OCI-LY1 (cell line): Measurements from ENCODE around the gene PTPRN2.

Experiments
- H2AFZ ChIP-seq: fragments of 200-600 bp; sonication (generic), shearing (Covaris generic); 2 replicates; pipeline ENCODE4 v1.6.0; 2014; ENCODE audit warnings: antibody characterized with exemption, mild to moderate bottlenecking, low read length
- H3F3A ChIP-seq: fragments of 200-600 bp; sonication (generic), shearing (Covaris generic); 2 replicates; pipeline ENCODE4 v1.6.0; 2014; ENCODE audit warnings: mild to moderate bottlenecking, antibody characterized with exemption, low read length, moderate library complexity; ENCODE audit not compliant: insufficient read depth
- H3K27ac ChIP-seq: fragments of 200-600 bp; sonication (generic); 2 replicates; pipeline ENCODE4 v1.5.1; 2014; ENCODE audit warnings: low read length, mixed run types, mild to moderate bottlenecking, low read depth; ENCODE audit not compliant: poor library complexity, severe bottlenecking
- H3K27me3 ChIP-seq: fragments of 200-600 bp; sonication (generic); 2 replicates; pipeline ENCODE4 v1.6.0; 2014; ENCODE audit warnings: antibody characterized with exemption, mild to moderate bottlenecking, low read length, moderate library complexity; ENCODE audit not compliant: insufficient read depth
- H3K36me3 ChIP-seq: fragments of 200-600 bp; sonication (generic); 2 replicates; pipeline ENCODE4 v1.6.1; 2014; ENCODE audit warnings: mild to moderate bottlenecking, antibody characterized with exemption, low read length, moderate library complexity, mixed read lengths; ENCODE audit not compliant: insufficient read depth
- H3K4me1 ChIP-seq: fragments of 200-600 bp; sonication (generic); 2 replicates; pipeline ENCODE4 v1.5.1; 2014; ENCODE audit warnings: mild to moderate bottlenecking, low read length, moderate library complexity; ENCODE audit not compliant: insufficient read depth, severe bottlenecking
- H3K4me2 ChIP-seq: fragments of 200-600 bp; sonication (generic), shearing (Covaris generic); 2 replicates; pipeline ENCODE4 v1.6.1; 2014; ENCODE audit warnings: low read length
- H3K4me3 ChIP-seq: fragments of 200-600 bp; sonication (generic); 2 replicates; pipeline ENCODE4 v1.5.1; 2014; ENCODE audit warnings: low read length, low read depth, mild to moderate bottlenecking, mixed read lengths; ENCODE audit not compliant: poor library complexity, severe bottlenecking
- H3K79me2 ChIP-seq: fragments of 200-600 bp; shearing (Covaris generic); 2 replicates; pipeline ENCODE4 v1.6.1; 2016; ENCODE audit warnings: mixed run types, low read length, mixed read lengths; ENCODE audit not compliant: insufficient read depth
- H3K9ac ChIP-seq: fragments of 200-600 bp; sonication (generic), shearing (Covaris generic); 2 replicates; pipeline ENCODE4 v1.6.1; 2014; ENCODE audit warnings: mild to moderate bottlenecking, low read length, mixed read lengths
- H3K9me2 ChIP-seq: fragments of 200-600 bp; sonication (generic), shearing (Covaris generic); 2 replicates; pipeline ENCODE4 v1.6.1; 2014; ENCODE audit warnings: low read depth, mild to moderate bottlenecking, low read length, mixed read lengths
- H3K9me3 ChIP-seq: fragments of 200-600 bp; shearing (Covaris generic); 2 replicates; pipeline ENCODE4 v1.6.1; 2014; ENCODE audit warnings: low read length, mixed read lengths
- H4K20me1 ChIP-seq: fragments of 200-600 bp; sonication (generic), shearing (Covaris generic); 2 replicates; pipeline ENCODE4 v1.6.0; 2016; ENCODE audit warnings: mild to moderate bottlenecking, low read length; ENCODE audit not compliant: insufficient read depth
- CTCF ChIP-seq: fragments of 200-600 bp; sonication (generic), shearing (Covaris generic); IDR thresholded peaks from 2 replicates; pipeline ENCODE4 v1.5.1; 2017; ENCODE audit warnings: mild to moderate bottlenecking, antibody characterized with exemption, low read length, moderate library complexity, mixed read lengths
- EZH2 ChIP-seq: fragments of 200-600 bp; sonication (generic), shearing (Covaris generic); IDR thresholded peaks from 2 replicates; pipeline ENCODE4 v1.8.0; 2017; ENCODE audit warnings: borderline replicate concordance, mixed run types, mild to moderate bottlenecking, antibody characterized with exemption, low read length, moderate library complexity, mixed read lengths

The PTPRN2 gene

DNA sequence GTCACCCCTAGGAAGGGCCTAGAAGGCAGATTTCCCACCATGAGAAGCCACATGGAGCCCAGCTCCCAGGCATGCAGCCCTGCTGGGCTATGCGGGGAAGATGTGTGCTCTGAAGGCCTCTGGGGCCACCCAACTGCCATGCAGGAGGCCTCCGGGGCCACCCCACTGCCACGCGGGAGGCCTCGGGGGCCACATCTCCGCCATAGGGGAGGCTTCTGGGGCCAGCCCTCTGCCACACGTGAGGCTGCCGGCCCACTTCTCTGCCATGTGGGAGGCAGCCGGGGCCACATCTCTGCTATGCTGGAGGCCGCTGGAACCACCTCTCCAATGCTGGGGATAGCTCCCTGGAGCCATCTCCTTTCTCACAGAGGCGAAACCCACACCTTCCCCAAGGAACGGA, 799.0 kb downstream of the PTPRN2 start:
- H3K4me3 ChIP-seq: no peak overlapping the region

DNA sequence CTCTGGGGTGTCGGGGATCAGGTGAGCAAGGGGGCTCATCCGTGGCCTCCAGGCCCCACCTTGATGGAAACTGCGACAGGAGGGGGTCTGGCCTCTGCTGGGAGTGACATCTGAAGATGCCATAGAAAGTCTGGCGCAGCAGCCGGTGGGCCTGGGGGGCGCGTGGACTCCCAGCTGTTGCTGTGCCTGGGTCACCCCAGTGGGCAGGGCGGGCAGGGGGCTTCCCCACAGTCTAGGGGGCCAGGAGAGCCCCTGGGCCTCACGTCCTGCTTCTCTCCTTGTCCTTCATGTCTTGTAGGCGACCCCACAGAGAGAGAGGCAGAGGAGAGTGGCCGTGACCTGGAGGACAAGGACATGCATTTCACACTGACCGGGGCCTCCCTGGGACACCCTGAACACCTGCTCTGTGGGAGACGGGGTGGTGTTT, 800.3 kb downstream of the PTPRN2 start:
- no peak overlapping the region for H3K4me2 ChIP-seq
- no peaks in the 10 kb centered on the region for H3K9me2 ChIP-seq
- H3K9me3 ChIP-seq: no peaks in the 10 kb centered on the region
- H3K79me2 ChIP-seq: no peaks in the 10 kb centered on the region
- H2AFZ ChIP-seq: no peak overlapping the region
- no peaks in the 10 kb centered on the region; the same call in none of the 2 replicates for H3K27me3 ChIP-seq
- H3F3A ChIP-seq: no peaks in the 10 kb centered on the region
- H3K4me1 ChIP-seq: no peaks in the 10 kb centered on the region
- H3K36me3 ChIP-seq: no peaks in the 10 kb centered on the region
- H3K4me3 ChIP-seq: no peak overlapping the region
- H3K9ac ChIP-seq: no peak overlapping the region
- no peak for TF ChIP-seq CTCF
- no peak for TF ChIP-seq EZH2
- H4K20me1 ChIP-seq: no peaks in the 10 kb centered on the region
- H3K27ac ChIP-seq: no peak overlapping the region

More for the DNA sequence above, 799.0 kb downstream of the PTPRN2 start:
- H3K27me3 ChIP-seq: no peaks in the 10 kb centered on the region; the same call in none of the 2 replicates
- H3K9ac ChIP-seq: no peak overlapping the region
- no peaks in the 10 kb centered on the region for H3K4me1 ChIP-seq
- H3K4me2 ChIP-seq: no peak overlapping the region
- TF ChIP-seq CTCF (no peak), EZH2 (no peak)
- no peaks in the 10 kb centered on the region for H3K9me3 ChIP-seq
- no peaks in the 10 kb centered on the region for H4K20me1 ChIP-seq
- H2AFZ ChIP-seq: no peak overlapping the region
- H3K9me2 ChIP-seq: no peaks in the 10 kb centered on the region
- no peaks in the 10 kb centered on the region for H3F3A ChIP-seq
- no peaks in the 10 kb centered on the region for H3K79me2 ChIP-seq
- no peak overlapping the region for H3K27ac ChIP-seq
- H3K36me3 ChIP-seq: no peaks in the 10 kb centered on the region

DNA sequence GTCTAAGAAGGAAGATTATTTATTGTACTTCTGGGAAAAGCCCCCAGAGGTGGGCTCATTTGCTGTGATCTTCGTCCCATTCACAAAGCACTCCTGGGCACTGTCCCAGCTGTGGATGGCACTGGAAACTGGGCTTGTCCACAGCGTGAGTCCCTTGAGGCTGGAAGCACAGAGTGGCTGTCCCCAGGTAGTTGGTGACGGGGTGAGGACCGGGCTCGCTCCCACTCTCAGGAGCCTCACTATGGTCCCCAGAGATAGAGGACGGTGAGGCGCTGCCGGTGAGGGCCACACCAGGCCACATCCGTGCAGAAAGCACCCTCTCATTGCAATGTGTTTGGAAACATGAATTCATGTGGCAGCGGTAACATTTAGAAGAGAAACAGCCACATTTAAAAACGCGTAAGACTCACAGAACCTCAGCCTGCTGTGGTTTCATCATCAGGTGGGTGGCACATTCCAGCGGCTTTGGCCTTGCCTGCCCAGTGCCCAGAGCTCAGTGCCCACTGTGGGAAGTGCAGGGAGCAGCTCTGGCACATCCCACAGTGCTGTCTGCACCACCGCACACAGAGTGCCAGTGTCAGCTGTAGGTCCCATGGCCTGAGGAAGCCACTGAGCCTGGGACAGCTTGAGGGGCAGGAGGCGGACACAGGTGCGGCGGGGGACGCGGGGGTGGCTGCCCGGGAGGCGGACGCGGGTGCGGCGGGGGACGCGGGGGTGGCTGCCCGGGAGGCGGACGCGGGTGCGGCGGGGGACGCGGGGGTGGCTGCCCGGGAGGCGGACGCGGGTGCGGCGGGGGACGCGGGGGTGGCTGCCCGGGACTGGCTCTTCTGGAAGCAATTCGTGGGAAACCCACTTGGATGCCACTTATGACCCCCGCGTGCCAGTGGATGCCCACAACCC, 801.0 kb downstream of the PTPRN2 start:
- Histone ChIP-seq H4K20me1 (no peaks in the 10 kb centered on the region), H3K36me3 (no peaks in the 10 kb centered on the region), H3K9me2 (no peaks in the 10 kb centered on the region), H3K4me2 (no peak overlapping the region), H3F3A (no peaks in the 10 kb centered on the region), H3K9me3 (no peaks in the 10 kb centered on the region), H3K9ac (no peak overlapping the region), H3K4me3 (no peak overlapping the region), H3K27me3 (no peaks in the 10 kb centered on the region; the same call in none of the 2 replicates), H3K79me2 (no peaks in the 10 kb centered on the region), H3K27ac (no peak overlapping the region), H3K4me1 (no peaks in the 10 kb centered on the region), H2AFZ (no peak overlapping the region)
- TF ChIP-seq CTCF: no peak
- no peak for TF ChIP-seq EZH2
